ENCODE measurements around the gene RAB9B.

RAB9B gene

DNA sequence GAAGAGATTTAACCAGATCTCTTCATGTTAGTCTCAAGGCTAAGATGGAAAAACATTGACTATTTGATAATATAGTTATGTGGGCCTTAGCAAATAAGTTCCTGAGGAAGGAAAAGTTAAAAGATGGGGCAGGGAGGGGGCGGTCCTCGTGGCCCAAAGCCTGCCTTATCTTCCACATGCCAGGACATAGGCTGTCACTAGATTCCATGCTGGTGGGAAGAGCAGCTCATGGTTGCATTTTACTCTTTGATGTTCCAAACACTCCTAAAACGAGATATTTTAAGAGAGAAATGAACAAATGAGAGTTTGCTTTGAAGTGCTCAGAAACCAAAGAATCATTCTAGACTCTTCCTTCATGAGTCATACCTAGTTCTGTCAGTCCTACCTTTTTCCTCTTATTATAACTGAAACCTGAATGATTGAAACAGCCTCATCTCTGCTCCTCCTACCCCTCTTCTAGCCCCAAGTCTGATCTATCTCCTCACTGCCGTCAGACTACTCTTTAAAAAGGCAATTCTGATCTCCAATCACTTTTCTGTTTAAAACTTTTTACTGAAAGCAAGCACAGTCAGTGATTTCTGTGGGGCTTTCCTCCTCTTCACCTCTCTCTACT lies 25.1 kb downstream of the RAB9B start:
- no peak for DNase-seq

DNA sequence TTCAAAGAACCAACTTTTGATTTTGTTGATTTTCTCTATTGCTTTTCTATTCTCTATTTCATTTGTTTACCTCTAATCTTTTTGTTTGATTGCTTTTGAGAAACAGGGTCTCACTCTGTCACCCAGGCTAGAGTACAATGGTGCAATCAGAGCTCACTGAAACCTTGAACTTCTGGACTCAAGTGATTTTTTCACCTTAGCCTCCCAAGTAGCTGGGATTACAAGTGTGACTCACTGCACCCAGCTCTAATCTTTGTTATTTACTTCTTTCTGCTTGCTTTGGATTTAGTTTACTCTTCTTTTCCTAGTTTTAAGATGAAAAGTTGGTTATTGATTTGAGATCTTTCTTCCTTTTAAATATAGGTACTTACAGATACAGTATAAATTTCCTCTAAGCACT lies 26.2 kb downstream of the RAB9B start:
- DNase-seq: no peak

DNA sequence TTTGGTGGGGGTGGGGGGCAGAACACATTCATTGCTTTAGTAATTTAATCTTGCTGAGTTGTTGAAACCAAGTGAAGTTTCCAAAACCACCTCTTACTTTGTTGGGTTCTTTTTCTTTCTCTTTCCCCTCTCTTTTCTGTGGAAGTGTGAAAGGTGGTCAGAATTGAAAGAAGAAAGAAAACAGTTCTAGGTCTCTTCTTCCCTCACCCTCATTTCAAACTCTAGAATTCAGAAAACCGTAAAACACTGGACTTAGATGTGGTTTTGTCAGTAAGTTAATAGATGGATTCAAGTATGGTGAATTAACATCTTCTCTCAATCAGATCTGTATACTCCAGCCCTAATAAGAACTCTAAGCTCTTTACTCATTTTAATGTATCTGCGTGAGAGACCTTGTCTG lies 31.7 kb downstream of the RAB9B start:
- DNase-seq: no peak

DNA sequence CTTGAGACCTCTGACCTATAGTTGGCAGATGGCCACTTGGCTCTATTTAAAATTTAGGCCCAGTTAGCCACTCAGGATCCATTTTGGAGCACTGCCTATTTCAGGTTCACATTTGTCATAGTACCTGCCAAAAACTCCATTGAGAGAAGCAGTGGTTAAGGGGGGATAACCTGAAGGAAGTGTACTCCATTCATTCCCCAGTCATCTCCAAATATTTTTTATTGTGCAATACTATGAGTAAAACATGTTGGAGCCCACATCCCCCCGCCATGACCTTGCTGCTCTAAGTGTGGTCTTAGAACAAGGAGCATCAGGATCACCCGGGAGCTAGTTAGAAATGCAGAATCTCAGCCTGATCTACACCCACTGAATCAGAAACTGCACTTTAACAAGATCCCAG lies 34.4 kb downstream of the RAB9B start:
- DNase-seq: no peak

DNA sequence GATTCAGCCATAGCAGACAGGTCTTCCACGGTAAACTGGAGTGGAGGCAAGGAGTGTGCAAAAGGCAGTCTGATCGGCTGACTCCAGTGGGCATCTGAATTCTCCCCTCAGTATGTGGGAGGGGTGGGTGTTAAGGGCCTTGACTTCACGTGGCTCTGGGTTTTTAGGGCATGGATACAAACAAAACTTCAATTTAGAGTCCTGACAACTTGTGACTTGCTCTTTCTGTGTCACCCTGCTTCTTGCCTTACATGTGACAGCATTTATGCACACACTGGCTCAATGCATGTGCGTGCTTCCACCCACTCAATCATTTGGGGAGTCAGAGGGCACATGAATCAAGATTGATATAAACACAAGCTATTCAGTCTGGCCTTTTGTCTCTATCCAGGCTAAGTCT lies 37.9 kb downstream of the RAB9B start:
- DNase-seq: no peak

DNA sequence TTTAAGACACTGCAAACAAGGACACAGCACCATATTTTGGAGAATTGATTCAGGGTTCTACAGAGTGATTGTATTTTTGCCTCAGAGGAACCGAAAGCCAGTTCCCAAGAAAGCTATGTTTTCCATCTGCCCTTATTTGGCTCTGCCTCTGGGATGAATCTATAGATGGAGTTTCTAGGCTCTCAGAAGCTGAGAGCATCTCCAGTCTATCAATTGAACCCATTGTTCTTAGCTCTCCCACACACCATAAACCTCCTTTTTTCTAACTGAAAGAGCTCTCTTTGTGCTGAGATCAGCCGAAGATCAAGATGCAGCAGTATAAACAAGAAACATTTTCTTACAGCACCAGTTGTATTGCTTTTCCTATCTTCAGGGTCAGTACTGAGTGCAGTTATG lies 38.5 kb downstream of the RAB9B start:
- DNase-seq: no peak

DNA sequence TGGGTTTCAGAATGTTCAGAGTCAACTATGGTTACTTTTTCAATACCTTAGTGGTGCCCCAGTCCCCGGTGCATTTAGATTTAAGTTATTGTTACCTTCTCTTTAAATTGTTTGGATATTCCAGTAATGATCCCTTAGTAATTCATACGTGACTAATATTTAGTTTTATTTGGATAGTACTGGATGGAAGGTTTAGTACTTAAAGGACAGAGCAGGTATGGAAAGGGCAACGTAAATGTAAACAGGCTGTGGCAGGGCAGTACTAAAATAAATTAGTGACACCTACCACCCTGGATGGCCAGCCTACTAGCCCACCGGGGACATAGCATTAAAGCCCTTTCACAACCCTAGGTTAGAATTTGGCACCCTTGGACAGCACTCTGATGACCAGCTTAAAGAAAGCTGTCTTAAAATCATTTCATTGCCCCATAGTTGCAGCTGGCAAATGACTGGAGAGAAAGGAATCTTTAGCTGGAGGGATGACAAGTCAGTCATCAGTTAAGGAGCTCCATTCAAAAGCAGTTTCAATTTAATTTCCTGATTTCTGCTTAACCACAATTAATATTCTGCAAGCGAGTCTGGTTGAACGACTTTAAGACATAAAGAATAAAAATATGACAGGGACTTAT lies 39.0 kb downstream of the RAB9B start:
- no peak for DNase-seq

DNA sequence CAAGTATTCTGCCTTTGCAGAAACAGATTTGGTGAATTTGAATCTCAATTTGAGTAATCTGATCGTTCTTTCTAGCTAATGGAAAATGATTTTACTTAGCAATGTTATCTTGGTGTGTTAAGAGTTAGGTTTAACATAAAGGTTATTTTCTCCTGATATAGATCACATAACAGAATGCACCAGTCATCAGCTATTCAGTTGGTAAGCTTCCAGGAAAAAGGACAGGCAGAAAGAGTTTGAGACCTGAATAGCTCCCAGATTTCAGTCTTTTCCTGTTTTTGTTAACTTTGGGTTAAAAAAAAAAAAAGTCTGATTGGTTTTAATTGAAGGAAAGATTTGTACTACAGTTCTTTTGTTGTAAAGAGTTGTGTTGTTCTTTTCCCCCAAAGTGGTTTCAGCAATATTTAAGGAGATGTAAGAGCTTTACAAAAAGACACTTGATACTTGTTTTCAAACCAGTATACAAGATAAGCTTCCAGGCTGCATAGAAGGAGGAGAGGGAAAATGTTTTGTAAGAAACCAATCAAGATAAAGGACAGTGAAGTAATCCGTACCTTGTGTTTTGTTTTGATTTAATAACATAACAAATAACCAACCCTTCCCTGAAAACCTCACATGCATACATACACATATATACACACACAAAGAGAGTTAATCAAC lies 40.1 kb downstream of the RAB9B start:
- DNase-seq: no peak

DNA sequence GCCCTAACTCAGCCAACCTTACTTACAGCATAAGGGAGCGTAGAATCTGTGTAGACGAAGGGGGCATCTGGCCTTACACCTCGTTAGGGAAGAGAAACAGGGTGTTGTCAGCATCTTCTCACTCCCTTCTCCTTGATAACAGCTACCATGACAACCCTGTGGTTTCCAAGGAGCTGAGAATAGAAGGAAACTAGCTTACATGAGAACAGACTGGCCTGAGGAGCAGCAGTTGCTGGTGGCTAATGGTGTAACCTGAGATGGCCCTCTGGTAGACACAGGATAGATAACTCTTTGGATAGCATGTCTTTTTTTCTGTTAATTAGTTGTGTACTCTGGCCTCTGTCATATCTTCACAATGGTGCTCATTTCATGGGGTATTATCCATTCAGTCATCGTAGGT lies 40.8 kb downstream of the RAB9B start:
- DNase-seq: peak; percentile 19

DNA sequence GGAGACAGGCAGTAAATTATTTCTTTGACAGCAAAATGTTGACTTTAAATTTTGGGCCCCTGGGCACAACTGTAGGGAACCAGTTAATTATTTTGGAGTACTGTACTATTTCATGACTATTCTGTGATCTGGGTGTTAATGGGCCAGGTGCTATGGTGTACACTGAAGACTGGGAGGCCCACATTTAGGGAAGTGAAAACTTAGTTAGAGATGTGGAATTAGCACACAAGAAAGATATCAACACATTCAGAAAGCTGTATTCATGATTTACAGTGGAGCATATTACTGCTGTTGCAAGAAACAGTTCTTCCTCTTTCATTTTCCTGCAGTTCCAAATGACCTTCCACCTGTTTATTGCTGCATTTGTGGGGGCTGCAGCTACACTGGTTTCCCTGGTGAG lies 43.1 kb downstream of the RAB9B start:
- no peak for DNase-seq

DNA sequence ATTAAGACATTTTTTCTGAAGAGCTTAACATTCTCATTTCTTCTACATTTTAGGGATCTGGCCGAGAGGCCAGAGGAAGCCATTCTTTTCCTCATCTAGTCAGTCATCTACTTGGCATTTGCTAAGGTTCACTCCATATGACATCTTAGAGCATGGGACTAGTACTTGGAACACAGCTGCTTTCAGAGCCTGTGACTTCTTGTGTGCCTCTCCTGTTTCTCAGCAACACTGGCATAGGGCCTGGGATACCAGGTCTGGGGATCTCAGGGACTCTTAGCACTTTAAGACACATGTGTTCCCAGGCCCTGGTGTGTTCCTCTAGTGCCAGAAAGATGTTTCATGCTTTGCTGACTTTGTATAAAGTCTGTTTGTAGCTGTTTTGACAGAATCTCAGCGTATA lies 48.1 kb downstream of the RAB9B start:
- DNase-seq: no peak

DNA sequence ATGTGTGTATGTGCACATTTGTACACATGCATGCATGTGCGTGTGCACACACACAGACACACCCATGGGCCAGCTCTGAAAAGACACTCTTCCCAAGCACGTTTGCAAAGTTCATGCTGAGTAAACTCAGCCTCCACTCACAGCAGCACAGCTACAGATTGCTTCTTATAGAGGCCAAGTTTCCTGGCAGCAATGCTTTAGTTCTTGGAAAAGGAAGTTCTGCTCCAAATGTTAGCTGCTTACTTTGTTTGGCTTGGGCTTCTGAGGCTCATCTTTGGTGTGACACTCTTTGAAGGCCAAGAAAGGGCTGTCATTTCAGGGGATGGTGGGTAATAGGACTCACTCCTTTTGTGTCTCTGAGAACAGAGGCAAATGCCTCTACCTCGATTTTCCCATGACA lies 48.9 kb downstream of the RAB9B start:
- no peak for DNase-seq

DNA sequence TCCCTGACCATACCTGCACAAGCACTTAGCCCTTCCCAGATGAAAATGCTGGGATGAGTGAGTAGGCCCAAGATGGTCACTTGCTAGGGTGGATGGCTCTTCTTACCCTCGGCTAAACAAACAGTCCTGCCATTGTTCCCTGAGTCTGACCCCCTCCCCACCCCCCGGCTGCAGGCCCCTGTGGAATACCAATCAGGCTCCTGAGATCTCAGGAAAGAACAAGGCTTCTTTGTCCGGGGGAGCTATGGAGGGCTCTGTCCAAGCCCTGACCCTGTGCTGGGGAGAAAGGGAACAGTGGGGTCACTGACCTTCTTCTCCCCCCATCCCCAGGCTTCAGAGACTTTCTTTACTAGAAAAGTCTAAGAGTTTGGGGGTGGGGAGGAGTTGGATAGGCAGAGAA lies 49.4 kb downstream of the RAB9B start:
- DNase-seq: no peak

DNA sequence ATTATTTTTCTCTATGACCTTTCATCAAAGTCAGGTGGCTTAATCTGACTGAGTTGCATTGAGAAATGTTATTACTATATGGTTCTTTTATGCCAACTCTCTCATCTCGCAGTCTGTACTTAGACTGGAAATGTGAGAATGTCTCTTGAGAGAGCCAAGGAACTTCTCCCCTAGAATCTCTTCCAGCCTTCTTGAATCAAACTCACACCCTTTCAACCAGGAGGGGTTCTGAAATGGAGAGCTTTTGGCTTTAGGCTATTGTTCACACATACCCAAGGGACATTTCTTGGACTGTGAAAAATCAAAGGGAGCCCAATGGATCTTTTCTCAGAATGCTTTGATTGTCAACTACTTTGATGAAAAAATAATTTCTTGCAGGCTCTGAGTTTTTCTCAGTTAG lies 50.4 kb downstream of the RAB9B start:
- no peak for DNase-seq

DNA sequence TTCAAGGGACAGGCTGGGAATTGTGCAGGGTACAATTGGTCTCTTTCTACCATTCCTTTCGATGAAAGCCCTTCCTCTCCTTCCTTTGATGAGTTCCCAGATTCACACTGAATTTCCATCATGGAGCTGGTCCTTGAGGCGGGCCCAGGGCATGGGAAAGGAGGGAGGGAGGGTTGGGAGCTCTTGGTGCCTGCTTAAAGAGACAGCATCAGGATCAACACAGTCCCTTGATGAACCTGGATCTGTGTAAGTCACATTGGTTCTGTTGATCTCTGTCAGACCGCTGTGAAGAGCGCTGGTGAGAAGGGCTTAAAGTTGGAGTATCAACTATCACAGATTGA lies 51.0 kb downstream of the RAB9B start:
- no peak for DNase-seq

DNA sequence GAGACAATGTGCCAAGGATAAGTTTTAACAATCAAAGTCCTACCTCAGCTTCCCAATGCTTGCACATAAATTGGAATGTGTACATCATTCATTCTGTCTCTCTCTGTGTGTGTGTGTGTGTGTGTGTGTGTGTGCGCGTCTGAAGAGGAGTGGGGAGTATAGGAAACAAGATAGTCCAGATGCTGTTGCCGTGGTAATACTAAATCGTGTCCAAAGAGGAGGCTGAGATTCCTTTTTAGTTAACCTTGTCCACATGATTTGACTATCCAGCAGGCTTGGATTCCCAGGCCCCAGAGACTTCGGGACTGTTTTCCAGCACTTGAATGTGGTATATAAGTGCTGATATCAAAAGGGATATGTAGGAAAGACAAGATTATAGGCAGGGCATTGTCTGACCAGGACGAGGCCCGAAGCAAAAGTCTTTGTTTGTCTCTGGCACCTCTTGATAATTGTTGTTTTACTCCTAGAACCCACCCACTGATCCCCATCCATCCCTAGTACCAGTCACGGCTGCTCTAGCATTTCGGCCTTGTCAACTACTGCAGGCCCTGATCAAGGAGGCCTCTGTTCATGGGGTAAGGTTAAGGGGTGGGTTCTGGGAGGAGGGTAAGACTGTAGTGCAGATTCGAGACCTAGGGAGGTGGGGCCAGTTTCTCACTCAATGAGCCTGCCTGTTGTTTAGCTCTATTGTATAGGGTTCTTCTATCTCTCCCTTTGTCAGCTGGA lies 51.6 kb downstream of the RAB9B start:
- no peak for DNase-seq

DNA sequence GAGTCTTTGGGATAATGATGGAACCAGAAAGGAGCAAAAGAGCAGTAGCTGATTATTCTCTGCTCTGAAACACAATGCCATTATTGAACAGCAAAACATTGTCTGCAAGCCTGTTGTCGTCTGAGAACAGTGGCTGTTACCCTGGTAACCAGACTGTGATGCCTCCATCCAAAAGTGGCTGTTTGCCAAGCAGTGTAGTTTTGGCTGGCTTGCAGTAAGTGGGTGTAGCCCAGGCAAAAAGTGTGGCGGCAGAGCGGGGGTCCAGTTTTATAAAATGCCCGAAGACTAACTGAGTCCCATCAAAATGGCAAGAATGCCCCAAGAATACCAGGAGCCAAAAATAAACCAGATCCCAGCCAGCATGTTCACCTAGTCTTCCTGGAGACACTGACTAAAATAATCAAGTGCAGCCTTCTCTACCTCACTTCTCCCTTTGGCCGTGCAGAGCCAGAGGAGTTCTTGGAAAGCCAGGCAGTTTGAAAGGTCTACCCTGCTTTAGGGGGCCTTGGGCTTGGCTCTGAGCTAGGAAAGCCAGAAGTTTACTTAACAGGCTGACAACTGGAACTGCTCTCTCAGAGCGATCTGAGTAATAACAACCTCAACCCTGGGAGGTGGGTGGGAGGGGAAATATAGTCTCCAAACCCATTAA lies 52.8 kb downstream of the RAB9B start:
- DNase-seq: no peak

DNA sequence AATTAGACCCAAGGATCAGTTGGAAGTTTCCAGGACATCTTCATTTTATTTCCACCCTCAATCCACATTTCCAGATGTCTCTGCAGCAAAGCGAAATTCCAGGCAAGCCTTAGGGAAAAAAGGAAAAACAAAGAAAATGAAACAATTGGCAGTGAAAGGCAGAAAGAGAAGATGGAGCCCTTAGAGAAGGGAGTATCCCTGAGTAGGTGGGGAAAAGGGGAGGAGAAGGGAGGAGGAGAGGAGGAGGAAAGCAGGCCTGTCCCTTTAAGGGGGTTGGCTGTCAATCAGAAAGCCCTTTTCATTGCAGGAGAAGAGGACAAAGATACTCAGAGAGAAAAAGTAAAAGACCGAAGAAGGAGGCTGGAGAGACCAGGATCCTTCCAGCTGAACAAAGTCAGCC lies 55.5 kb downstream of the RAB9B start, which contains the start of gene PLP1:
Gene PLP1 (plus strand): TSS at position 295 of the 400 bp plus-strand sequence. CDS start 156 bp downstream, outside the sequence.
- DNase-seq: no peak

DNA sequence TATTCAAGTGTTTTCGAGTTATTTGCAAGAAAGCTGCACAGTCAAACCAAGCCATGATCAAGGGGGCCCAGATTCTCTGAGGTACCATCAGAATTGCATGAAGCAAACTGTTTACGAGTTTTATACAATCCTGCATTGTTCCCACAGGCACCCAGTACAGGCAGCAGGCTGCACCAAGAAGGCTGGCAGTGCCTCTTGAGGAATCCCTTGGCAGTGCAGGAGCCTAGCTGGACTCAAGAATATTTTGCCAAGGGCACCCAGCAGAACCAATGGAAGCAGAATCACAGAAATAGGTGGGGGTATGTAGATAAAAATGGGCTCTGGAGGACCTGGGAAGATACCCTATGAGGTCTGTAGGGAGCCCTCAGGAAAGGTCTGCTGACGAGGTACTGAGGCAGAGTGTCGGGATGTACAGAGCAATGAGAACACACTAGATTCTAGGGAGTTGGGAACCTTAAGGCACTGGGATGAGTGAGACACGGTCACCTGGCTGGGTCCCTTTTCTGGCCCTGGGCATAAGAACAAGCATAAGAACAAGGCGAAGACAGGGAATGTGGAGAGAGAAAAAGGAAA lies 57.9 kb downstream of the RAB9B start:
- DNase-seq: peak; percentile 52

DNA sequence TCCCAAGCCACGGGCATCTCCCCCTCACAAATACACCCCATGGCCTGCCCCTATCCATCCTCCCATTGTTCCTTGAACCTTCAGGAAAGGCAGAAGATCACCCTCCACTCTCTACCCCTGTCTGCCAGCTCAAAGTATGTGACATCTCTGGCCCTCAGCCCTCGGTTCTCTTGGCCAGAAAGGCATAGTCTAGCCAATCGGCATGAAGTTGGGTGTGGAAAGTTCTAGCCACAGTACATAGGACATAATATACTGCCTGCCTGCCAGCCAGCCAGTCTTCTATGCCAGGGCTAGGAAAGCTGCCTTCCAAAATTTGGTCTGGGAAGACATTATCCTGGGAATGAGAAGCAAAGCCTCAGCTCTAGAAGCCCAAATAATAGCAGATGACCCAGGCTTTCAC lies 58.6 kb downstream of the RAB9B start:
- no peak for DNase-seq

All from NCI-H82 (cell line).